Measurements from ENCODE around the gene CFAP74. TPM values are rescaled to one million over a fixed set of nuclear protein-coding genes. Genes with fewer than 3 reads are reported as not detected.
"Not testable (repeated sequence)": the region's sequence is repeated elsewhere in the genome, so short reads cannot be mapped to it uniquely, and the experiment has no call there.

CFAP74 gene
- total RNA-seq, 4 donors from 2014 or later = 0.24 TPM; not detected in 3

DNA sequence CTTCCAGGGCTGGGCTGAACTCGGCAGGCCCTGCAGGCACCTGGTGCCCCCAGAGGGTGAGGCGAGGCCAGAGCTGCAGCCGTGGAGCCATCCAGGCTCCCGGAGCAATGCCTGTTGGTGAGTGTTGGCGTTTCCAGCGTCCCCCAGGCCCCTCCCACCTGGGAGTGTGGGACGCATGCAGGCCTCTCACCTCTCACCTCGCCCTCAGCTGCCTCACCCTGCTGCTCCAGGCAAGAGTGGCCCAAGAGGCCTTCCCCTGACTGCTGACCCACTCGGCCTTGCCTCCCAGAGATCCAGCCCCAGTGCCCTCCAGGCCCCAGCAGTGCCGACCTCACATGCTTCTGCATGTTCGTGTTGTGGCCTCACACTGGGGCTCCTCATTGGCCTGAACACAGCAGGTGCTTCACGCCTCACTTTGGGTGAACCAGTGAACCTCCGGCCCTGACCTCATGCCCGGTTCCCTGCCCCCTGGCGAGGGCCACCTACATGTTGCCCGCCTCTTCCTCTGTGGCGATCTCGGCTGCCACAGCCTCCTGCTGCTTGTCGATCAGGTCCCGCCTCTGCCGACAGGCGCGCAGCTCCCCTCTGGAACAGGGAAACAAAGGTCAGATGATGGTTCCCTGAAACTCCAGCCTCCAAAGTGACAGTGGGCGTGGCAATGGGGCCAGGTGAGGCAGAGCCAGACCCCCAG lies 17.0 kb downstream of the CFAP74 start:
- ATAC-seq (ENCODE audit: low FRiP score) (no peak), DNase-seq (ENCODE audit: low spot score) (no peak)
- TF ChIP-seq, protein P1, sequence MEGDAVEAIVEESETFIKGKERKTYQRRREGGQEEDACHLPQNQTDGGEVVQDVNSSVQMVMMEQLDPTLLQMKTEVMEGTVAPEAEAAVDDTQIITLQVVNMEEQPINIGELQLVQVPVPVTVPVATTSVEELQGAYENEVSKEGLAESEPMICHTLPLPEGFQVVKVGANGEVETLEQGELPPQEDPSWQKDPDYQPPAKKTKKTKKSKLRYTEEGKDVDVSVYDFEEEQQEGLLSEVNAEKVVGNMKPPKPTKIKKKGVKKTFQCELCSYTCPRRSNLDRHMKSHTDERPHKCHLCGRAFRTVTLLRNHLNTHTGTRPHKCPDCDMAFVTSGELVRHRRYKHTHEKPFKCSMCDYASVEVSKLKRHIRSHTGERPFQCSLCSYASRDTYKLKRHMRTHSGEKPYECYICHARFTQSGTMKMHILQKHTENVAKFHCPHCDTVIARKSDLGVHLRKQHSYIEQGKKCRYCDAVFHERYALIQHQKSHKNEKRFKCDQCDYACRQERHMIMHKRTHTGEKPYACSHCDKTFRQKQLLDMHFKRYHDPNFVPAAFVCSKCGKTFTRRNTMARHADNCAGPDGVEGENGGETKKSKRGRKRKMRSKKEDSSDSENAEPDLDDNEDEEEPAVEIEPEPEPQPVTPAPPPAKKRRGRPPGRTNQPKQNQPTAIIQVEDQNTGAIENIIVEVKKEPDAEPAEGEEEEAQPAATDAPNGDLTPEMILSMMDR (IDR thresholded peaks at IDR 0.05) = no peak

DNA sequence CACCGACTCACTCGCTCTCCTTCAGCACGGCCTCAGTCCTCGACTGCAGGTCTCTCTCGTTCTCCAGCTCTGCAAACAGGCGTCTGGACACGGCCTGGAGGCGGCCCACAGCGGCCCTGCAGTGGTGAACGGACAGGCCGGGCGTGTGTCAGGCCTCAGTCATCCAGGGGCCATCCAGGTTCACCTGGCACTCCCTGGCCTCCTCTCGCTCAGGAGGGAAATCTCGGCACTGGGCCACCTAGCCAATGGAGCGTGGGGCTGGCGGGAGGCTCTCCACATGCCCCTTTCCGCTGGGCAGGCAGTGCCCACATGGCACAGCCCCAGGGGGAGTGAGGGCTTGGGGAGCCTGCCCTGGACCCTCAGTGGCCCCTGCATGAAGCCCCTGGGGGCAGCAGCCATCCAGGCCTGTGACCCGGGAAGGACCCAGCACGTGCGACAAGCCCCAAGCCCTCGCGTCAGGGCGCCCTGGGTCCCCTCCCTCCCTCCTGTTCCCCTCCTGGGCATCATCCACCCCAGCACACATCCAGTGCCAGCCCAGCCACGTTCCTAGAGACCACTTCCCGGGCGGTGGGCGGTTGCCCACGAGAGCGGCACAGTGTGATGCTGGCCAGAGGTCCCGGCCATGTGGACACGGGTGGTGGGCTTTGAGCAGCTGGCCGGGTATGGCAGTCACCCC lies 18.1 kb downstream of the CFAP74 start:
- no peak for ATAC-seq (ENCODE audit: low FRiP score)
- no peak for DNase-seq (ENCODE audit: low spot score)
- TF ChIP-seq, protein P1 (IDR thresholded peaks at IDR 0.05) = no peak

DNA sequence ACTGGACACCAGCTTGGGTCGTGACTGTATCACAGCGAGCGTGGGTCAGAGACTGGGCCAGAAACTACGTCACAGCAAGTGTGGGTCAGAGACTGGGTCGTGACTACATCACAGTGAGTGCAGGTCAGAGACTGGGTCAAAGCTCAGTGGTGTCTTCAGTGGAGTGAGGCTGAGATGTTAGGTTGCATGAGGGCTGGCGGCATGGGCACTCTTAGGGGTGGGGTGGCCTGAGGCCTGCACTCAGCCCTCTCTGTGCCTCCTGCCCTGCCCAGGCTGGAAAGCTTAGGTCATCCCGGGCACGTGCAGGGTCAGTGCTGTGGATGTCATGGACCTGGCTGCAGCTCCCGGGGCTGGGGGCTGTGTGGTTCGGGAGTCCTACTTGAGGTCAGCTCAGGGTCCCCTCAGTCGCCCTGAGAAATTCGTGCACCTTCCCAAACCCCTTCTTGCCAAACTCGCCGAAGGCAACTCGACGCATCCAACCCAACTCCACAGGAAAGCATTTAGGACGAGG lies 19.0 kb downstream of the CFAP74 start:
- ATAC-seq (ENCODE audit: low FRiP score) (no peak), DNase-seq (ENCODE audit: low spot score) (no peak)
- TF ChIP-seq, protein P1 (IDR thresholded peaks at IDR 0.05) = no peak

DNA sequence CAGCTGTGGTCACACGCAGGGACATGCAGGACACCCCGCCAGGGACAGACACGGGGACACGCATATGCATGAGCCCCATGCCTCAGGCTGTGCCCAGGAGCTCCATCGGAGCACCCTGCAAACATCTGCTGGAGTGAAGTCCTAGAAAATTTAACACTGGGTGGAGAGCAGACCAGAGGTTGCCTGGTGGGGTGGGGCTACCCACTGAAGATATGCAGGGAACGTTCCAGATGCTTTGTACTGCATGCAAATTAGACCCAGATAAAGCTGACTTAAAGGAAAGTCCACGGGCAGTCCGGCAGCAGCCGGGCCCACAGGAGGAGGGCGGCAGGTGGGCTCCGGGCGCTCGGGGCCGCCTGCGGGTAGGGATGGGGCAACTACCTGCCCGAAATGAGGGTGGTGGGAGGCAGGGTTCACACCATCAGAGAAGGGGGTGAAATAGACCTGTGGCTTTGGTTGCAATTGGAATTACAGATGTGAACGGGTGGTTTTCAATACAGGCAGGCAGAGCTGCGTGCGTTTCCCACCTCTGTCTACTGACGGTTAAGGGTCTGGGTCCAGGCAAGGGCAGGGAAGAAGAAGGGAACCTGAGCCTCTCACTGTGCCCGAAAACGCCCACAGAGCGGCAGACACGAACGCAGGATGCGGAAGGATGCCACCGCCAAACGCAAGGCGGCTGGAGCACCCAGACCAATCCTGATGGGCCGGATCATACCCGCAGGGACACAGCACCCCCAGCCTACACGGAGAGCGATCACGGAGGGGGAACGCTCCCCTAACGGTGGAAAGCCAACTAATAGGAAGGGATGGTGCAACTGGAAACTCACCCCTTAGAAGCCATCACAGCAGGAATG lies 21.0 kb downstream of the CFAP74 start:
- DNase-seq (ENCODE audit: low spot score) (no peak), ATAC-seq (ENCODE audit: low FRiP score) (no peak)
- TF ChIP-seq, protein P1 (IDR thresholded peaks at IDR 0.05) = no peak

DNA sequence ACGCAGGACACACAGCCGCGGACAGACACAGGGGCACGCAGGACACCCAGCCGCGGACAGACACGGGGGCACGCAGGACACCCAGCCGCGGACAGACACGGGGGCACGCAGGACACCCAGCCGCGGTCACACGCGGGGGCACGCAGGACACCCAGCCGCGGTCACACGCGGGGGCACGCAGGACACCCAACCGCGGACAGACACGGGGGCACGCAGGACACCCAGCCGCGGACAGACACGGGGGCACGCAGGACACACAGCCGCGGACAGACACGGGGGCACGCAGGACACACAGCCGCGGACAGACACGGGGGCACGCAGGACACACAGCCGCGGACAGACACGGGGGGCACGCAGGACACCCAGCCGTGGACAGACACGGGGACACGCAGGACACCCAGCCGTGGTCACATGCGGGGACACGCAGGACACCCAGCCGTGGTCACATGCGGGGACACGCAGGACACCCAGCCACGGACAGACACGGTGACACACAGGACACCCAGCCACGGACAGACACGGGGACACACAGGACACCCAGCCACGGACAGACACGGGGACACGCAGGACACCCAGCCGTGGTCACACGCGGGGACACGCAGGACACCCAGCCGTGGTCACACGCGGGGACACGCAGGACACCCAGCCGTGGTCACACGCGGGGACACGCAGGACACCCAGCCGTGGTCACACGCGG lies 21.8 kb downstream of the CFAP74 start:
- ATAC-seq (ENCODE audit: low FRiP score) = not testable (repeated sequence)

DNA sequence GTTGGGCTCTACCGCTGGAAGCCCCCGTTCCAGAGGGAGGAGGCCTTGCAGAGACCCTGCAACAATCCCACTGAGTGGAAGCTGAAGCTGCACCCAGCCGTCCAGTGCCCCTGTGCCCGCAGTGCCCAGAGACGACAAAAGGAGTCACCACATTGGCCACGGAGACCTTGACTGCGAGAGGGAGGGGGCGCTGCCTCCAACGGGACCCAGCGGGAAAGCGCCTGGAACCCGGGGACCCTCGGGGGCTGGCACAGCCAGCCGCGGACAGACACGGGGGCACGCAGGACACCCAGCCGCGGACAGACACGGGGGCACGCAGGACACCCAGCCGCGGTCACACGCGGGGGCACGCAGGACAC lies 22.5 kb downstream of the CFAP74 start:
- TF ChIP-seq, protein P1 (IDR thresholded peaks at IDR 0.05) = no peak
- ATAC-seq (ENCODE audit: low FRiP score) (no peak), DNase-seq (ENCODE audit: low spot score) (no peak)

More for the DNA sequence above, 21.8 kb downstream of the CFAP74 start:
- DNase-seq (ENCODE audit: low spot score) = not testable (repeated sequence)
